Measurements from ENCODE around the gene RBM33. TPM values are rescaled to one million over a fixed set of nuclear protein-coding genes. Genes with fewer than 3 reads are reported as not detected.

RBM33 gene
- total RNA-seq, 1 donor from 2014 or later = 67.2 TPM

DNA sequence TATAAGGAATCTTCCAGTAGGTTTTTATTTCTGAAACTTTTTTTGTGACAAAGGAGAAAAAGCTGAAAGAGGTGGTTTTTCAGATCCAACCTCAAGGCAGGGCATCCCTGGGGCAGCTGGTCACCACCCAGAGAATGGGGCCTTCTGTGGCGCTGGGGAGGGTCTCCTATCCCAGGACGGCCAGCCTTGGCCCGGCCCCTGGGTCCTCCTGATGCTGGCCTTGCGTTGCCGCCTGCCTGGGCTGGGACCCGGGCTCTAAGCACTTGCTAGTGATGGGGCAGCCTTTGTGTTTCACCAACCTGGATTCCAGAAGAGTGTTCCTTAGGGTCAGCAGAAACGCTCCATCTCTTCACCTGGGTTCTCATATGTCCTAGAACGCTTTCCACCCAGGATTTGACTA lies 151.5 kb downstream of the RBM33 start:
- Mint-ChIP-seq H3K36me3 (no peaks in the 10 kb centered on the region), H3K27ac (no peak overlapping the region), H3K27me3 (peaks cover 36% of the 10 kb centered on the region), H3K9me3 (no peaks in the 10 kb centered on the region), H3K4me1 (ENCODE audit: unreplicated experiment) (no peaks in the 10 kb centered on the region), H3K4me3 (no peak overlapping the region)
- DNase-seq (ENCODE audit: extremely low spot score, unreplicated experiment) = no peak
- TF ChIP-seq, protein P1, sequence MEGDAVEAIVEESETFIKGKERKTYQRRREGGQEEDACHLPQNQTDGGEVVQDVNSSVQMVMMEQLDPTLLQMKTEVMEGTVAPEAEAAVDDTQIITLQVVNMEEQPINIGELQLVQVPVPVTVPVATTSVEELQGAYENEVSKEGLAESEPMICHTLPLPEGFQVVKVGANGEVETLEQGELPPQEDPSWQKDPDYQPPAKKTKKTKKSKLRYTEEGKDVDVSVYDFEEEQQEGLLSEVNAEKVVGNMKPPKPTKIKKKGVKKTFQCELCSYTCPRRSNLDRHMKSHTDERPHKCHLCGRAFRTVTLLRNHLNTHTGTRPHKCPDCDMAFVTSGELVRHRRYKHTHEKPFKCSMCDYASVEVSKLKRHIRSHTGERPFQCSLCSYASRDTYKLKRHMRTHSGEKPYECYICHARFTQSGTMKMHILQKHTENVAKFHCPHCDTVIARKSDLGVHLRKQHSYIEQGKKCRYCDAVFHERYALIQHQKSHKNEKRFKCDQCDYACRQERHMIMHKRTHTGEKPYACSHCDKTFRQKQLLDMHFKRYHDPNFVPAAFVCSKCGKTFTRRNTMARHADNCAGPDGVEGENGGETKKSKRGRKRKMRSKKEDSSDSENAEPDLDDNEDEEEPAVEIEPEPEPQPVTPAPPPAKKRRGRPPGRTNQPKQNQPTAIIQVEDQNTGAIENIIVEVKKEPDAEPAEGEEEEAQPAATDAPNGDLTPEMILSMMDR (conservative IDR thresholded peaks at IDR 0.05) = no peak

DNA sequence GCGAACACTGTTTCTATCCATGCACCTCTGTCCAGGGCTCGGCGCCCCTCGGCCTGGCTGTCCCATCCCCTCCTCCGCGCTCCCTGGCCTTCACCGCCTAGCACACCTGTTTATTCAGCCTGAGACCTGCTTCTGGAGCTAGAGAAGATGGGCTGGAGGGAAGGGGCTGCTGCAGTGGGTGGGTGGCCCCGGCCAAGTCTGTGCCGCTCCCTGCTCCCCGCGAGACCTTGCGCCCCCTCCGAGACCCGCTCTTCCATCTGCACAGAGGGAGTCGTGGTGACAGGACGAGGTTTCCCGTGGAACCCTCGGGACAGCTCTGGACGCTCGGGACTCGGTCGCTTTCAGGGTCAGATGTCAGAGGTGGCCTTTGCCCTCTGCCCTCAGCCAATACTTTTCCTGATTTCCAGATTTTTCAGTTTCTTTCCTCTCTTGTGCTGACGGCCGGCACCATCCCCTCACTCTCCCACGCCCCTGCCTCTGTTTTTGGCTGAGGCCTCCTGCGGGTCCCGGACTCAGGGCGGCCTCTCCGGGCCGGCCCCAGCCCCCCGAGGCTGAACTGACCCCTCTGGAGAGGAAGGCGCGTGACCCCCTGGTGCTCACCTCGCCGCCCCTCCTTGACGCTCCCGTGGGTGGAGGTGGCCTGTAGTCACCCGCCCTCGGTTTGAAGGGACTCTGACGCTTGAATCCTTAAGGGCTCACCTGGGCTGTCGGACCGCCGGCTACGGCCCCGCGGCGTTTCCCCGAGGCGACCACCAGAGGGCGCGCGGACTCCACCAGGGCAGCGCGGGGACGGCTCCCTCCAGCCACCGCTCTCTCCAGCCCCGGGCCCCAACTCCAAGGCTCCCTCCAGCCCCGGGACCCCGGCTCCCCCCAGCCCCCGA lies 152.2 kb downstream of the RBM33 start:
- Mint-ChIP-seq H3K9me3 (no peaks in the 10 kb centered on the region), H3K4me1 (ENCODE audit: unreplicated experiment) (no peaks in the 10 kb centered on the region), H3K4me3 (no peak overlapping the region), H3K27ac (no peak overlapping the region), H3K36me3 (no peaks in the 10 kb centered on the region), H3K27me3 (peaks cover 43% of the 10 kb centered on the region)
- TF ChIP-seq, protein P1 (conservative IDR thresholded peaks at IDR 0.05) = peak; percentile 96
- DNase-seq (ENCODE audit: extremely low spot score, unreplicated experiment) = no peak

DNA sequence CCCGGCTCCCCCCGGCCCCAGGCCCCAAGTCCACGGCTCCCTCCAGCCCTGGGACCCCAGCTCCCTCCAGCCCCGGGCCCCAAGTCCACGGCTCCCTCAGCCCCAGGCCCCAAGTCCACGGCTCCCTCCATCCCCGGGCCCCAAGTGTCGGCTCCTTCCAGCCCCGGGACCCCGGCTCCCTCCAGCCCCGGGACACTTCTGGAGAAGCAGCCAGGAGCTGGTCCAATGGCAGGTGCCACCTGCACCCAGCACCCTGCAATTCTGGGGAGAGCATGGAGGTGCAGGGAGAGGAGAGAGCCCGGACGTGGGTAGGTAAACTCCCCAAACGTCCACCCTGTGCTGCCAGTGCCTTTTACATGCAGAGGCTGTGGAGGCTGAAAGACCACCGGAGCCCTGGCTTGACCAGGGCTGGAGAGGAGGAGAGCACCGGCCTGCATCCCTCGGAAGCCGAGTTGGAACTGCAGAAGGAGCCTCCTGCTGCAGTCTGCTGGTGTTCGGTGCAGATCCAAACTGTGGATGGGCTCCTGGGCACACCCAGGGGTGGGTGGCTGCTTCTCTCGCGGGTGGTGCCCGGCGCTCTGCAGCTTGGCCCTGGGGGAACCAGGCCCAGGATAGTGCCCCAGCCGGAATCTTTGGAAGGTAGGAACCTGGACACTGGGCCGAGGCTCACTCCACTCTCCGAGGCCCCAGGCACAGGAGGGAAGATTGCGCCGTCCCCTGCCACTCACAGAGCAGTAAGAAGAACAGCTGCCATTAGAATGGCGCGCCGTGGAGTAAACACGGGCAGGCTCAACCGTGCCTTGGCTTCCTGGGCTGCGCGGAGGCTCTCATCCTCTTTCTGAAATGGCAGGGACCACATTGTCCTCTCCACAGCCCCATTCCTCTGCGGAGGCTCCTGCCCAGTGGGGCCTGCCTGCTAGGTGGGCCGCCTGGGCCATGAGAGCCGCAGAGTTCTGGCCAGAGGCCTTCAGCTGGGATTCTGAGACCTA lies 153.1 kb downstream of the RBM33 start:
- Mint-ChIP-seq H3K9me3 (no peaks in the 10 kb centered on the region), H3K36me3 (no peaks in the 10 kb centered on the region), H3K27me3 (peaks cover 50% of the 10 kb centered on the region), H3K4me1 (ENCODE audit: unreplicated experiment) (no peaks in the 10 kb centered on the region), H3K27ac (no peak overlapping the region), H3K4me3 (no peak overlapping the region)
- TF ChIP-seq, protein P1 (conservative IDR thresholded peaks at IDR 0.05) = peak; percentile 14
- DNase-seq (ENCODE audit: extremely low spot score, unreplicated experiment) = no peak

DNA sequence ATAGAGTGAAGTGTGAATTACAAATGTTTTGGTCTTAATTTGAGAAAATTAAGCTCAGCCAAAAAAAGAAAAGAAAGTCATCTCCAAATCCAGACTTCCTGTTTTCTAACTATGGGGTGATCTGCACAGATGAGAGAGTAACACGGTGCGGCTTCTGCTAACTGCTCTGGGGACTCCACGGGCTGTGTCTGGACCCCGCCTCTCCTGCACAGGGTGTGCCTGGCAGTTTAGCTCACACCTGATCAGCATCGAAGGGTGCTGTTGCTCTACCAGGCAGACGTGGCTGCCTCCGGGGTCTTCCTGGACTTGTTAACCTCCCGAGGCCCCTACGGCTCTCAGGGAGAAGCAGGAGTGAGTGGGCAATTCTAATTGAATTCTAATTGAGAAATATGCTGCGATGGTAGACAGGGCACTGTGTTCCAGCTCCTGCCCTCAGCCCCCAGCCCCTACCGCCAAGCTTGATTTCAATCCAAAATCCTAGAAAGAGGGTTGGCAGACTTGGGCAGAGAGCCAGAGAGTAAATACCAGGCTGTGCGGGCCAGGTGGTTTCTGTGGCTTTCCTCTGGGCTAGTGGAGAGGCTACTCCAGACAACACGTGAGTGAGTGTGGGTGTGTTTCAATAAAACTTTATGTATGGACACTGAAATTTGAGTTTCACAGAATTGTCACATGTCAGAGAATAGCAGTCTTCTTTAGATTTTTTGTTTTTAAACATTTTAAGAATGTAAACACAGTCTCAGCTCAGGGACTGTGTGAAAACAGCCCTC lies 154.4 kb downstream of the RBM33 start:
- DNase-seq (ENCODE audit: extremely low spot score, unreplicated experiment) = no peak
- TF ChIP-seq, protein P1 (conservative IDR thresholded peaks at IDR 0.05) = no peak
- Mint-ChIP-seq H3K36me3 (no peaks in the 10 kb centered on the region), H3K4me1 (ENCODE audit: unreplicated experiment) (no peaks in the 10 kb centered on the region), H3K4me3 (no peak overlapping the region), H3K9me3 (no peaks in the 10 kb centered on the region), H3K27me3 (peaks cover 57% of the 10 kb centered on the region), H3K27ac (no peak overlapping the region)

DNA sequence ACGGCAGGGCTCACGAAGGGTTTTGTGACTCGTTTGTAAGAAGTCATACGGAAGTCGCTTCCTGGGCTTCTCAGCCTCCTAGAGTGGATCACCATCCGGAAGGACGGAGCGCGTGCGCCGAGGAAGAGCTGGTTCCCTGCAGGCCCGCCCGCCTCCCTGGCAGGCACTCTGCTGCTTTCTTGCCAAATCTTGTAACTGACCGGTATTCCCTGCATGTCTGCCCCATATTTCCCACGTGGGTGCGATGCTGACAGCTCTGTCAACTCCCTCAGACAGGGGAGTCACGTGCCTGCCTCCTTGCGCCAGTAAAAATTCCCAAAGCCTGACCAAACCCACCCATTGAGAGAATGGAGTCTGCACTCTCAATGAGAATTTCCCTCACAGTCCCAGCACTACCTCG lies 155.1 kb downstream of the RBM33 start:
- Mint-ChIP-seq H3K27me3 (peaks cover 58% of the 10 kb centered on the region), H3K36me3 (no peaks in the 10 kb centered on the region), H3K27ac (no peak overlapping the region), H3K4me1 (ENCODE audit: unreplicated experiment) (no peaks in the 10 kb centered on the region), H3K9me3 (no peaks in the 10 kb centered on the region), H3K4me3 (no peak overlapping the region)
- TF ChIP-seq, protein P1 (conservative IDR thresholded peaks at IDR 0.05) = no peak
- no peak for DNase-seq (ENCODE audit: extremely low spot score, unreplicated experiment)

Measured in type B pancreatic cell (in vitro differentiated cells).